GM19238 (cell line): Measurements from ENCODE around the gene UTP14A.
A peak's percentile ranks its signal among the peaks of the same experiment; 100 is the strongest.
"Not testable (repeated sequence)": the region's sequence is repeated elsewhere in the genome, so short reads cannot be mapped to it uniquely, and the experiment has no call there.

Source experiments
- DNase-seq: peaks from one replicate; pipeline ENCODE4 v3.0.0; 2011; ENCODE audit warnings: low spot score; ENCODE audit not compliant: insufficient read length

Gene UTP14A, protein sequence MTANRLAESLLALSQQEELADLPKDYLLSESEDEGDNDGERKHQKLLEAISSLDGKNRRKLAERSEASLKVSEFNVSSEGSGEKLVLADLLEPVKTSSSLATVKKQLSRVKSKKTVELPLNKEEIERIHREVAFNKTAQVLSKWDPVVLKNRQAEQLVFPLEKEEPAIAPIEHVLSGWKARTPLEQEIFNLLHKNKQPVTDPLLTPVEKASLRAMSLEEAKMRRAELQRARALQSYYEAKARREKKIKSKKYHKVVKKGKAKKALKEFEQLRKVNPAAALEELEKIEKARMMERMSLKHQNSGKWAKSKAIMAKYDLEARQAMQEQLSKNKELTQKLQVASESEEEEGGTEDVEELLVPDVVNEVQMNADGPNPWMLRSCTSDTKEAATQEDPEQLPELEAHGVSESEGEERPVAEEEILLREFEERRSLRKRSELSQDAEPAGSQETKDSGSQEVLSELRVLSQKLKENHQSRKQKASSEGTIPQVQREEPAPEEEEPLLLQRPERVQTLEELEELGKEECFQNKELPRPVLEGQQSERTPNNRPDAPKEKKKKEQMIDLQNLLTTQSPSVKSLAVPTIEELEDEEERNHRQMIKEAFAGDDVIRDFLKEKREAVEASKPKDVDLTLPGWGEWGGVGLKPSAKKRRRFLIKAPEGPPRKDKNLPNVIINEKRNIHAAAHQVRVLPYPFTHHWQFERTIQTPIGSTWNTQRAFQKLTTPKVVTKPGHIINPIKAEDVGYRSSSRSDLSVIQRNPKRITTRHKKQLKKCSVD

DNA sequence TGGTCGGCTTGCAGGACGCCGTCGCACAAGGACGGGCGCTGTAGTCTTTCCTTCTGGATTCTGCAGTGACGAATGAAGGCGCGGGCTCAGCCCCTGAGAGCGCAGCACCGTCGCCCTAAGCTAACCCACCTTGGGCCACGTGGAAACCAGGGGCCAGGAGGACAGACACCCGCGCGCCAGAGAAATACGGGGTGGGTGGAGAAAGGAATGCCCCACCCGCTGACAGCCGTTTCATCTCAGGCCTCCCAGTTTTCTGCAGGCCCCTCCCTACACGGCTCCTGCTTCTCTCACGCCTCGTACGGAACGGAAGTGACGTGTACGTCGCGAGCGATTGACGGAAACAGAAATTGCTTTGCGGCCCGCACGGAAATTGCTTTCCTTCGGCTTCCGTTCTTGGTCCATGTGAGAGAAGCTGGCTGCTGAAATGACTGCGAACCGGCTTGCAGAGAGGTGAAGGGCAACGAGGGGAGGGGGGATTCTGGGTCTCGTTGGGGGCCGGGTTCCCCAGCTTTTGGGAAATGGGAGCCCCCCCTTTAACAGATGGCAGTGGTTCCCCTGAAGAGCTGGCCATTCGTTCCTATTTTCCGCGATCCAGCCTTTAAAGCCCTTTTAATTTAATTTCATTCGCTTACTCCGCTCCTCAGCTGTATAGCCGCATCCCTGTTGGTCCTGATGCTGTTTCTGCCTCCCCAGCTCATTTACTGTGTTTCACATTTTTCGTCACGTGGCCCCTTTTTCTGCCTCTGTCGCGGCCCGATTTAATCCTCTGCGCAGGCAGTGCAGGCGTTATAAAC lies at the start of gene UTP14A:
Gene UTP14A, plus strand, starts transcription at position 378 of the 794 bp plus-strand sequence. Its CDS starts 47 bp downstream, at position 425.
- DNase-seq, result peak; percentile 52

- DNase-seq, result not testable (repeated sequence)
Observed at GRCh38 chrX:129859134-129859533, 46.8 kb upstream of the UTP14A start.

- DNase-seq, result not testable (repeated sequence)
Observed at GRCh38 chrX:129866321-129866720, 39.6 kb upstream of the UTP14A start.

DNA sequence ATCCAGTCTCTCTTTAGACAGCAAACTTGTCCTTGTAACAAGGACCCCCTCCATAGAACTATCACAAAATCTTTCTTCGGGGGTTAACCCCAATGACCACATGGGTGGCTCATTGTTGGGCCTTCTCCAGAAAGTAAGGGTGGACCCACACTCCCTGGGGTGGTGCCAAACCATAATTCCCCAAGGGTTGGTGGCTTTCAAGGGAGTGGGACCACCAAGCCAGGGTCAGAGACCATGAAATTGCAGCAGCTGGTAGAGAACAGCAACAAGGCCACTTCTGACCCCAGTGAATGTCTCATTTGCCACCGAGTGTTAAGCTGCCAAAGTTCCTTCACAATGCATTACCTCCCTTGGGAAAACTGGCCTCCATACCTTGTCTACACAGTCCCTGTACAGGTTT lies 33.4 kb upstream of the UTP14A start:
- no peak for DNase-seq

- DNase-seq, result no peak
Observed at GRCh38 chrX:129875669-129876068, 30.3 kb upstream of the UTP14A start.

GRCh38 chrX:129876771-129877305 lies 29.1 kb upstream of the UTP14A start:
- no peak for DNase-seq

DNA sequence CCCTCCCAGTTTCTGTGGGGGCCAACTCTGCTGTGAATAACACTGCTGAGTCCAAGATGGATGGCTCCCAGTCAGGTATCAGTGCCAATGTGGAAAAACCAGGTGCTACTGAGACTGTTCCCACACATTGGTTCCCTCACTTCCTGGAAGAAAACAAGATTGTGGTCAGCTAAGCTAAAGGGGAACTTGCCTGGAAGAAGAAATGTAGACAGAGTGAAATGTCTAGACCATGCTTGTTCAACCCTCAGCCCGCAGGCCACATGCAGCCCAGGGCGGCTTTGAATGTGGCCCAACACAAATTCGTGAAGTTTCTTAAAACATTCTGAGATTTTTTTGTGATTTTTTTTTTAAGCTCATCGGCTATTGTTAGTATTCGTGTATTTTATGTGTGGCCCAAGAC lies 28.6 kb upstream of the UTP14A start:
- DNase-seq, result no peak

DNA sequence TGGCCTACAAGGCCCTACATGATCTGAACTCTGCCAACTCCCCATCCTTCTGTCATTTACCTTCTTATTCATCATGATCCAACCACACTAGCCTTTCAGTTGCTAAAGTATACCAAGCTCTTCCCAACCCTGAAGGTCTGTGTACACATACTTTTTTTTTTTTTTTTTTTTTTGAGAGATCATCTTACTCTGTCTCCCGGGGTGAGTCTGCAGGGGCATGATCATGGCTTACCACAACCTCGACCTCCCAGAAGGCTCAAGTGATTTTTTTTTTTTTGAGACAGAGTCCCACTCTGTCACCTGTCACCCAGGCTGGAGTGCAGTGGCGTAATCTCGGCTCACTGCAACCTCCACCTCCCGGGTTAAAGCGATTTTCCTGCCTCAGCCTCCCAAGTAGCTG lies 5.9 kb upstream of the UTP14A start:
- DNase-seq, result no peak

DNA sequence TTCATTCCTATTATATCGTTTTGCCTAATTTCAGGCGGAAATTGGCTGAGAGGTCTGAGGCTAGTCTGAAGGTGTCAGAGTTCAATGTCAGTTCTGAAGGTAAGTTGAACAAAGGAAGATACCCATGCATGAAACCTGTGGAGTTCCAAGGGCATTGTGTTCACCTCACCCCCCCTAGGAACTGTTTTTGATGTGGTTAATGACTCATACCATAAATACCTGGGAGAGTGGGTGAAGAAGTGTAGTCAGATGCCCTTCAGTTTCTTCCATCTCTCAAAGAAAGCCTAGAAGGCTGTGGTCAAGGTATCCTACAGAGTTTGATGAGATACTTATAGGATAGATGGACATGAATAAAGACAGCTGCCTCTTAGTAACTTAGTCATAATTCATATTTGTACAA lies 2.7 kb downstream of the UTP14A start:
- no peak for DNase-seq

GRCh38 chrX:129925305-129926092 lies 19.5 kb downstream of the UTP14A start:
- peak; percentile 21 for DNase-seq

DNA sequence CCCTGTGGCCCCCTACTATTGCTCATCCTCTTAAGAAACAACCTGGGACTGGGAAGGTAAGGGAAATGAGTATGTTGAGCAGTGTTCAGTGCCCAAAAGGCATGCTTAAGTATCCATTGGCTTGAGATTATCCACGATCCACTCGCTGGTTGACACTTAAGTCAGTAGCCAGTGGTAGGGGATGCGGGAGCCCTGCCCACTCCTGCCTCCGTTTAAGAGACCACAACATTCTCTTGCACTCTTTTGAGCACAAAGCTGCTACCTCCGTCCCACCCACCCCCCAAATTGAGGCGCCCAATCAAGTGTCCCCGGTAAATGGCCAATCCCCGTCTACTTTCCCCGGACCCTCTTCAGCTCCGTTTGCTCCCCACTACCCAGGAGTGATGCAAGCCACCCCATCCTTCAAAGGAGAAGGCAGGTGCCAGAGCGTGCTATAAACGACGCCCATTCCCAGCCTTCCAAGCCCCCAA lies 25.0 kb downstream of the UTP14A start:
- no peak for DNase-seq

- peak; percentile 80 for DNase-seq
Observed at GRCh38 chrX:129931411-129932015, 25.5 kb downstream of the UTP14A start.

DNA sequence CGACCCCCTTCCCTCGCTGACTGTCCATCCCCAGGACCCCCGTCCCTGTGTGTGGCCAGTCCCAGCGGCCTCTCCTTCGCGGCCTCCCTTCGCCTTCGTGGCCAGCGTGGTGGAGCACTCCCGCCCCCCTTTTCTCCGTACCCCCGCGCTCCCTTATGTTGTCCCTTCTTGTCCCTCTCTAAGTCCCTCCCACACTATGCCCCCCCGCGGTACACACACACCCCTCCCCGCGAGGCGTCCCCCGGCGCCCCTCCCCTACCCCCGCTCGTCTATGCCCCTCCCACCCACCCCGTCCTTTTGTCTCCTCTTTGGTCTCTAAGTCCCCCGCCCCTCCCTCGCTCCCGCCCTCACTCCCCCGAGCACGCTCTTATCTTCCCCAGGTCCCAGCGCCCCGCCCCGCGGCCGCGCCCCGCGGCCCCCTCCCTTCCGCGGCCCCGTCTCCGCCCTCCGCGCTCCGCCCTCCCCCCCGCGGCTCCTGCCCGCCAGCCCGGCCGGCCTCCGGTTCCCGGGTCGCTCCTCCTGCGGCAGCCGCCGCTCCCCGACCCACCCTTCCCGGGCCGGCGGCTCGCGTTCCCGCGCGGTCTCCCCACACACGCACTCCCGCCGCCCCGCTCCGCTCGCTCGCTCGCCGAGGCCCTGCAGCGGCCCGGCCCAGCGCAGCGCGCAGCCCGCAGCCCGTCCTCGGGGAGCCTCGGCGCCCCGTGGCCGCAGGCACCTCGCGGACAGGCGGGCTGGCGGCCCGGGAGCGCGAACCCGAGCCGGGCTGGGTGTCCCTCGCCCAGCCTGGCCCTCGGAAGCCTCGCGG lies 26.3 kb downstream of the UTP14A start:
- DNase-seq, result peak; percentile 71

GRCh38 chrX:129932821-129933321 lies 26.9 kb downstream of the UTP14A start:
- no peak for DNase-seq

DNA sequence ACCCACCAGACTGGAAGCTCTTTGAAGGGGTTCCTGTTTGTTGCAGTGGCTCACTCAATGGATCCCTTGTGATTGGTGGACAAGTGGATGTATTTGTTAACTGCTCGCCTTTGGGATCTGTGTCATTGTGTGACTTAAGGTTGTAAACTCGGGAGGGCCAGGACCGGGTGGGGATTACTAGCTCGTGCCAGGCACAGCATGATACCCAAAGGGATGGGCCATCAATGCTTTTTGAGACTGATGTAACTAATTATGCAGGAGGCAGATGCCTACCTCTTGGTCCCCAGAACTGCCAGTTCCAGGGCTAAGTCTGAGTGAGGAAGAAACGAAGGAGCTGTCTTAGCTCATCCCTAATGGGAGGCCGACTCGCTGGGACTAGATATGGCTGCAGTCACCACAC lies 27.7 kb downstream of the UTP14A start:
- DNase-seq, result no peak

DNA sequence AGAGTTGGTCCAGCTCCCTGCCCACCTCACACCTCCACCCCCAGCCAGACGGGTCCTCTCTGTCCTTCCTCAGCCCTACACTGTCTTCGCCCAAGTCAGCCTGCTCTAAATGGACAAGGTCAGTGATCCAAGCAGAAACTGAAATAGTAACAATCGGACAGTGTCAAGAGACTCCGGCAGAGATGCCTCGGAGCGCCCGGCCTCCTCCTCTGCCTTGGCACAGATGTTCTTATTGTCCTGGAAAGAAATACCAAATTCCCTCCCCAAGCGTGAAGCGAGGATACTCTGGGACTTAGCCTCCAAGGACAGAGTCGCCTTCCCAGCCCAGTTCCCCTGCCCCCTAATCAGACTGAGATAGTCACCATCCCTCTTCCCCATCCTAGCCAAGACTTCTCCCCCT lies 28.5 kb downstream of the UTP14A start:
- DNase-seq, result no peak

DNA sequence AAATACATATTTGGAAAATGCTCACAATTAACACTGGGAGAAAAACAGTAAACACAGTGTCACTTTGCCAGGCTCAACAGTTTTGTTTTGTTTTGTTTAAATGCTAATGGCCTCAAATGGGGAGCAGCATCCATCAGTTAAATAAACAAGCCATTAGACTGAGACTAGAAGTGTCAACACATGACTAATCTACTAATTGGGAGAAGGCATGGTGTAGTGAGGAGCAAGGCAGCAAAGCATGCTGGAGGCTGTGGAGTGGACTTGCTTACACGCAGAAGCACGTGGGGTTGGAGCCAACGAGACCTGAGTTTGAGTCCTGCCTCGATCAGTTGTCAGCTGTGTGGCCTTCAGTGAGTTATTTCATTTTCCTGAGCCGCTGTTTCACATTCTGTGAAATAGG lies 29.0 kb downstream of the UTP14A start:
- DNase-seq, result no peak

GRCh38 chrX:129938081-129938480 lies 32.1 kb downstream of the UTP14A start:
- no peak for DNase-seq

- no peak for DNase-seq
Observed at GRCh38 chrX:129939986-129940385, 34.0 kb downstream of the UTP14A start.
